Liver (tissue), 9 donors: ENCODE results near the gene TDO2. TPM values are rescaled to one million over a fixed set of nuclear protein-coding genes. Genes with fewer than 3 reads are reported as not detected.

Experiments
- DNase-seq: peaks from one replicate; pipeline ENCODE4 v3.0.0-alpha.2; 2017; ENCODE audit warnings: low spot score
- H3K27ac ChIP-seq, 2 donors: one replicate each; pipeline ENCODE4 v1.7.0; 2013; ENCODE audit warnings: inconsistent platforms in 2 of 2, low read length in 2 of 2, control low read depth in 1 of 2, low read depth in 1 of 2, mild to moderate bottlenecking in 1 of 2
- H3K27me3 ChIP-seq, 4 donors: one replicate each; pipeline versions ENCODE4 v1.6.1 to v1.7.0; 2013; ENCODE audit warnings: low read length in 3 of 4, inconsistent platforms in 1 of 4, mild to moderate bottlenecking in 1 of 4, moderate library complexity in 1 of 4; ENCODE audit not compliant: control insufficient read depth in 4 of 4, insufficient read depth in 4 of 4
- H3K36me3 ChIP-seq, 4 donors: one replicate each; pipeline versions ENCODE4 v1.6.1 to v1.7.0; 2013; ENCODE audit warnings: low read length in 3 of 4, mild to moderate bottlenecking in 3 of 4, low read depth in 1 of 4, moderate library complexity in 1 of 4; ENCODE audit not compliant: control insufficient read depth in 4 of 4, insufficient read depth in 3 of 4
- H3K4me1 ChIP-seq, 4 donors: one replicate each; pipeline versions ENCODE4 v1.6.1 to v1.7.0; 2013; ENCODE audit warnings: low read length in 3 of 4, mild to moderate bottlenecking in 3 of 4, moderate library complexity in 1 of 4; ENCODE audit not compliant: control insufficient read depth in 4 of 4, insufficient read depth in 4 of 4
- H3K4me3 ChIP-seq, 3 donors: one replicate each; pipeline versions ENCODE4 v1.6.1 to v1.7.0; 2013; ENCODE audit warnings: low read length in 3 of 3, control low read depth in 1 of 3, low read depth in 1 of 3, mild to moderate bottlenecking in 1 of 3
- H3K9ac ChIP-seq, 2 donors: one replicate each; pipeline ENCODE4 v1.7.0; 2013; ENCODE audit warnings: low read length in 2 of 2, mild to moderate bottlenecking in 2 of 2, moderate library complexity in 2 of 2, control low read depth in 1 of 2, low read depth in 1 of 2
- H3K9me3 ChIP-seq, 4 donors: one replicate each; pipeline versions ENCODE4 v1.6.1 to v1.7.0; 2013; ENCODE audit warnings: low read length in 3 of 4; ENCODE audit not compliant: control insufficient read depth in 4 of 4
- ATF3 ChIP-seq: IDR thresholded peaks from 2 replicates; pipeline ENCODE4 v1.6.1; 2016; ENCODE audit warnings: antibody characterized with exemption
- CTCF ChIP-seq: fragments of 150-350 bp; IDR thresholded peaks from 2 replicates; pipeline ENCODE4 v1.5.1; 2017; ENCODE audit warnings: improper control_type of control experiment, low read depth, low read length; ENCODE audit not compliant: missing input control
- EGR1 ChIP-seq, 2 donors: IDR thresholded peaks; 2 replicates each; pipeline ENCODE4 v1.6.1; 2016 to 2018; ENCODE audit warnings: antibody characterized with exemption in 2 of 2, low read depth in 2 of 2
- FOXA1 ChIP-seq: IDR thresholded peaks from 2 replicates; pipeline ENCODE4 v1.6.1; 2016; ENCODE audit warnings: antibody characterized with exemption
- GABPA ChIP-seq, 2 donors: IDR thresholded peaks in 1 of 2; conservative IDR thresholded peaks in 1 of 2; 2 replicates each; pipeline ENCODE4 v1.6.1; 2016; ENCODE audit warnings: antibody characterized with exemption in 2 of 2, mild to moderate bottlenecking in 1 of 2, moderate library complexity in 1 of 2
- HNF4A ChIP-seq, 2 donors: conservative IDR thresholded peaks; 2 replicates each; pipeline ENCODE4 v1.6.1; 2016; ENCODE audit warnings: antibody characterized with exemption in 2 of 2, mild to moderate bottlenecking in 2 of 2
- HNF4G ChIP-seq: IDR thresholded peaks from 2 replicates; pipeline ENCODE4 v1.6.1; 2016; ENCODE audit warnings: antibody characterized with exemption
- JUND ChIP-seq, 2 donors: IDR thresholded peaks; 2 replicates each; pipeline ENCODE4 v1.6.1; 2016; ENCODE audit warnings: antibody characterized with exemption in 2 of 2
- MAX ChIP-seq: IDR thresholded peaks from 2 replicates; pipeline ENCODE4 v1.6.1; 2016; ENCODE audit warnings: antibody characterized with exemption
- NR2F2 ChIP-seq: IDR thresholded peaks from 2 replicates; pipeline ENCODE4 v1.6.1; 2016; ENCODE audit warnings: antibody characterized with exemption
- RAD21 ChIP-seq, 2 donors: IDR thresholded peaks; 2 replicates each; pipeline ENCODE4 v1.6.1; 2016; ENCODE audit warnings: antibody characterized with exemption in 2 of 2, mild to moderate bottlenecking in 2 of 2
- REST ChIP-seq: IDR thresholded peaks from 2 replicates; pipeline ENCODE4 v1.6.1; 2016; ENCODE audit warnings: antibody characterized with exemption, mild to moderate bottlenecking
- RXRA ChIP-seq, 2 donors: IDR thresholded peaks; 2 replicates each; pipeline ENCODE4 v1.6.1; 2017 to 2018; ENCODE audit warnings: antibody characterized with exemption in 2 of 2, mild to moderate bottlenecking in 1 of 2
- SP1 ChIP-seq: IDR thresholded peaks from 2 replicates; pipeline ENCODE4 v1.6.1; 2018; ENCODE audit warnings: antibody characterized with exemption, mild to moderate bottlenecking
- TAF1 ChIP-seq: conservative IDR thresholded peaks from 2 replicates; pipeline ENCODE4 v1.6.1; 2016; ENCODE audit warnings: antibody characterized with exemption, mild to moderate bottlenecking
- YY1 ChIP-seq: IDR thresholded peaks from 2 replicates; pipeline ENCODE4 v1.6.1; 2016; ENCODE audit warnings: antibody characterized with exemption, mild to moderate bottlenecking
- ZBTB33 ChIP-seq: IDR thresholded peaks from 2 replicates; pipeline ENCODE4 v1.6.1; 2016; ENCODE audit warnings: antibody characterized with exemption
- WGBS: extraction: QIAGEN DNeasy Blood & Tissue Kit; methylation state at CpG from one replicate; pipeline ENCODE4 v1.1.7; 2013; 5-methylcytosine and 5-hydroxymethylcytosine counted together
- polyA plus RNA-seq, 2 donors: library from polyadenylated mRNA; stranded (reverse) in 1 of 2; unstranded in 1 of 2; fragments of 200-250 nt in 1 of 2; fragments of >200 nt in 1 of 2; fragmentation: Nextera tagmentation in 1 of 2; extraction: Ambion mirVana in 1 of 2; gene quantifications; one replicate each; pipeline versions ENCODE4 v1.2.1 to v1.2.3, GENCODE V29; 2013 to 2015
- total RNA-seq, 2 donors: library from RNA; depleted of rRNA; stranded (reverse); fragments of >200 nt; gene quantifications; one replicate each; pipeline ENCODE4 v1.2.3, GENCODE V29; 2014
- donor health status: healthy.
- donor health status: healthy.
- donor health status: healthy.
- donor health status: healthy.
- donor health status: healthy.

Gene TDO2
- total and polyA plus RNA-seq, 4 donors, result 163 to 1,057 (median 533) TPM

GRCh38 chr4:155931634-155932033 is 28.1 kb downstream of the TDO2 start:
- WGBS, result 96% methylated on average over 4 of the region's 4 CpGs
- no peak overlapping the region for H3K4me3 ChIP-seq

More at GRCh38 chr4:155931634-155932033, 28.1 kb downstream of the TDO2 start:
- Histone ChIP-seq H3K27me3 (no peaks in the 10 kb centered on the region), H3K36me3 (peaks cover 0 to 13% (median 9%) of the 10 kb centered on the region in 4 donors), H3K27ac (no peak overlapping the region), H3K9me3 (no peaks in the 10 kb centered on the region), H3K4me1 (peaks cover 6 to 43% (median 24%) of the 10 kb centered on the region in 4 donors), H3K9ac (no peak overlapping the region)
- no peak for TF ChIP-seq HNF4A (conservative IDR thresholded peaks at IDR 0.05)
- TF ChIP-seq NR2F2, result no peak
- TF ChIP-seq FOXA1, result no peak
- no peak for TF ChIP-seq ATF3
- TF ChIP-seq JUND (IDR thresholded peaks at IDR 0.05), result no peak
- no peak for TF ChIP-seq RAD21 (IDR thresholded peaks at IDR 0.05)
- TF ChIP-seq RXRA (IDR thresholded peaks at IDR 0.05), result no peak
- no peak for TF ChIP-seq MAX
- no peak for TF ChIP-seq YY1
- TF ChIP-seq HNF4G, result no peak
- TF ChIP-seq SP1, result no peak
- no peak for TF ChIP-seq CTCF
- no peak for TF ChIP-seq TAF1
- no peak for TF ChIP-seq ZBTB33
- TF ChIP-seq REST, result no peak
- no peak for TF ChIP-seq GABPA (IDR thresholded peaks at IDR 0.05 in 1 of 2, conservative IDR thresholded peaks at IDR 0.05 in 1 of 2)
- TF ChIP-seq EGR1 (IDR thresholded peaks at IDR 0.05; ENCODE audit: low read depth in 2 of 2), result no peak
- no peak for DNase-seq
